Neural progenitor cell (in vitro differentiated cells): ENCODE measurements around the gene ARHGAP42.

ENCODE experiments used
- EZH2 ChIP-seq: fragments of 200-600 bp; sonication (generic); IDR thresholded peaks from 2 replicates; pipeline ENCODE4 v1.6.1; 2017; ENCODE audit warnings: antibody characterized with exemption, mild to moderate bottlenecking, moderate library complexity
- TF ChIP-seq, protein P1 (sequence below): fragments of 200-600 bp; sonication (generic); IDR thresholded peaks from 2 replicates; pipeline ENCODE4 v1.5.1; 2017; ENCODE audit warnings: antibody characterized with exemption, mild to moderate bottlenecking

DNA sequence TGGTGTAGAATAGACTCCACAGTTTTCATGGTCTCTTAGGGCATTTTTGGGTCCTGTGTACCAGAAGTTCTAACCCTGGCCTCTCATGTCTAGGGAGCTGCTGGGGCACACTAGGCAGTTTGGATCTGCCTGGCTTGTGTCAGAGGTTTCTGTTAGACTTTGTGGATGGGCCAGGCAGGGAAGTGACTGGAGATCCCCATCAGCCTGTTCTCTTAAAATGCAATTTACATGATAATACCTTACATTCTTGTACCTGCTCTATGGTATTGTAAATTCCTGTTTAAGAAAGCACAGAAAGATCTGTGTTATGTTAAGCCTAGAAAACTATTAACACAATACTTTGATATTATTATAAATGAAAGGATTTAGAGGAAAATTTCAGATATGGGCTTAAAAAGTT is 104.0 kb downstream of the ARHGAP42 start:
- TF ChIP-seq, protein P1, sequence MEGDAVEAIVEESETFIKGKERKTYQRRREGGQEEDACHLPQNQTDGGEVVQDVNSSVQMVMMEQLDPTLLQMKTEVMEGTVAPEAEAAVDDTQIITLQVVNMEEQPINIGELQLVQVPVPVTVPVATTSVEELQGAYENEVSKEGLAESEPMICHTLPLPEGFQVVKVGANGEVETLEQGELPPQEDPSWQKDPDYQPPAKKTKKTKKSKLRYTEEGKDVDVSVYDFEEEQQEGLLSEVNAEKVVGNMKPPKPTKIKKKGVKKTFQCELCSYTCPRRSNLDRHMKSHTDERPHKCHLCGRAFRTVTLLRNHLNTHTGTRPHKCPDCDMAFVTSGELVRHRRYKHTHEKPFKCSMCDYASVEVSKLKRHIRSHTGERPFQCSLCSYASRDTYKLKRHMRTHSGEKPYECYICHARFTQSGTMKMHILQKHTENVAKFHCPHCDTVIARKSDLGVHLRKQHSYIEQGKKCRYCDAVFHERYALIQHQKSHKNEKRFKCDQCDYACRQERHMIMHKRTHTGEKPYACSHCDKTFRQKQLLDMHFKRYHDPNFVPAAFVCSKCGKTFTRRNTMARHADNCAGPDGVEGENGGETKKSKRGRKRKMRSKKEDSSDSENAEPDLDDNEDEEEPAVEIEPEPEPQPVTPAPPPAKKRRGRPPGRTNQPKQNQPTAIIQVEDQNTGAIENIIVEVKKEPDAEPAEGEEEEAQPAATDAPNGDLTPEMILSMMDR = no peak
- no peak for TF ChIP-seq EZH2
